ENCODE data around the gene PCDHA5. TPM values are rescaled to one million over a fixed set of nuclear protein-coding genes. Genes with fewer than 3 reads are reported as not detected.
"Not testable (repeated sequence)": the region's sequence is repeated elsewhere in the genome, so short reads cannot be mapped to it uniquely, and the experiment has no call there.

PCDHA5 gene
- total RNA-seq, 1 donor from 2014 or later: 1.0 TPM

GRCh38 chr5:140800816-140801493, 20.5 kb upstream of the PCDHA5 start, which contains the start of gene PCDHA3:
Gene PCDHA3, plus strand, starts transcription at chr5:140801057.
- Mint-ChIP-seq H3K9me3 (ENCODE audit: unreplicated experiment) (peaks cover 12% of the 10 kb centered on the region), H3K4me3 (ENCODE audit: unreplicated experiment) (no peak within 1 kb of the TSS), H3K4me1 (ENCODE audit: unreplicated experiment) (no peaks in the 10 kb centered on the region), H3K27me3 (ENCODE audit: unreplicated experiment) (no peaks in the 10 kb centered on the region), H3K27ac (ENCODE audit: unreplicated experiment) (no peak within 1 kb of the TSS), H3K36me3 (ENCODE audit: unreplicated experiment) (peaks cover 5% of the 10 kb centered on the region)
- no peak for TF ChIP-seq CTCF (IDR thresholded peaks at IDR 0.05)
- no peak for DNase-seq (ENCODE audit: extremely low spot score, unreplicated experiment)

GRCh38 chr5:140801494-140801841, 19.9 kb upstream of the PCDHA5 start:
- no peak overlapping the region for H3K4me3 Mint-ChIP-seq (ENCODE audit: unreplicated experiment)
- no peak for DNase-seq (ENCODE audit: extremely low spot score, unreplicated experiment)
- H3K9me3 Mint-ChIP-seq (ENCODE audit: unreplicated experiment): peaks cover 12% of the 10 kb centered on the region
- no peak for TF ChIP-seq CTCF (IDR thresholded peaks at IDR 0.05)
- no peaks in the 10 kb centered on the region for H3K27me3 Mint-ChIP-seq (ENCODE audit: unreplicated experiment)
- H3K27ac Mint-ChIP-seq (ENCODE audit: unreplicated experiment): no peak overlapping the region
- no peaks in the 10 kb centered on the region for H3K4me1 Mint-ChIP-seq (ENCODE audit: unreplicated experiment)
- peaks cover 5% of the 10 kb centered on the region for H3K36me3 Mint-ChIP-seq (ENCODE audit: unreplicated experiment)

GRCh38 chr5:140802381-140802780, 19.0 kb upstream of the PCDHA5 start:
- H3K27ac Mint-ChIP-seq (ENCODE audit: unreplicated experiment); H3K27me3 Mint-ChIP-seq (ENCODE audit: unreplicated experiment); H3K4me1 Mint-ChIP-seq (ENCODE audit: unreplicated experiment); H3K4me3 Mint-ChIP-seq (ENCODE audit: unreplicated experiment); DNase-seq (ENCODE audit: extremely low spot score, unreplicated experiment); H3K36me3 Mint-ChIP-seq (ENCODE audit: unreplicated experiment): not testable (repeated sequence)
- H3K9me3 Mint-ChIP-seq (ENCODE audit: unreplicated experiment): peaks cover 10% of the 10 kb centered on the region

GRCh38 chr5:140802781-140803271, 18.6 kb upstream of the PCDHA5 start:
- Mint-ChIP-seq H3K9me3 (ENCODE audit: unreplicated experiment) (peaks cover 9% of the 10 kb centered on the region), H3K4me1 (ENCODE audit: unreplicated experiment) (peaks cover 4% of the 10 kb centered on the region), H3K27ac (ENCODE audit: unreplicated experiment) (no peak overlapping the region), H3K27me3 (ENCODE audit: unreplicated experiment) (no peaks in the 10 kb centered on the region), H3K36me3 (ENCODE audit: unreplicated experiment) (peaks cover 2% of the 10 kb centered on the region), H3K4me3 (ENCODE audit: unreplicated experiment) (no peak overlapping the region)
- DNase-seq (ENCODE audit: extremely low spot score, unreplicated experiment): peak; percentile 84
- TF ChIP-seq CTCF (IDR thresholded peaks at IDR 0.05): no peak

- no peaks in the 10 kb centered on the region for H3K36me3 Mint-ChIP-seq (ENCODE audit: unreplicated experiment)
- H3K9me3 Mint-ChIP-seq (ENCODE audit: unreplicated experiment): peaks cover 6% of the 10 kb centered on the region
- no peaks in the 10 kb centered on the region for H3K27me3 Mint-ChIP-seq (ENCODE audit: unreplicated experiment)
- peaks cover 13% of the 10 kb centered on the region for H3K4me1 Mint-ChIP-seq (ENCODE audit: unreplicated experiment)
- peak within 1 kb of the TSS; percentile 86 for H3K4me3 Mint-ChIP-seq (ENCODE audit: unreplicated experiment)
- TF ChIP-seq CTCF (IDR thresholded peaks at IDR 0.05): peak; percentile 73
- peak; percentile 91 for DNase-seq (ENCODE audit: extremely low spot score, unreplicated experiment)
- peak within 1 kb of the TSS; percentile 83 for H3K27ac Mint-ChIP-seq (ENCODE audit: unreplicated experiment)
Measured at GRCh38 chr5:140806834-140807775, 14.3 kb upstream of the PCDHA5 start, which contains the start of gene PCDHA4. Gene PCDHA4, plus strand, starts transcription at chr5:140807068.

GRCh38 chr5:140808241-140808888, 13.0 kb upstream of the PCDHA5 start:
- not testable (repeated sequence) for H3K9me3 Mint-ChIP-seq (ENCODE audit: unreplicated experiment); H3K27ac Mint-ChIP-seq (ENCODE audit: unreplicated experiment); DNase-seq (ENCODE audit: extremely low spot score, unreplicated experiment); H3K4me3 Mint-ChIP-seq (ENCODE audit: unreplicated experiment); H3K36me3 Mint-ChIP-seq (ENCODE audit: unreplicated experiment); H3K27me3 Mint-ChIP-seq (ENCODE audit: unreplicated experiment)
- H3K4me1 Mint-ChIP-seq (ENCODE audit: unreplicated experiment): peaks cover 13% of the 10 kb centered on the region
